ENCODE results near the gene PPP2R2C.

Gene PPP2R2C

DNA sequence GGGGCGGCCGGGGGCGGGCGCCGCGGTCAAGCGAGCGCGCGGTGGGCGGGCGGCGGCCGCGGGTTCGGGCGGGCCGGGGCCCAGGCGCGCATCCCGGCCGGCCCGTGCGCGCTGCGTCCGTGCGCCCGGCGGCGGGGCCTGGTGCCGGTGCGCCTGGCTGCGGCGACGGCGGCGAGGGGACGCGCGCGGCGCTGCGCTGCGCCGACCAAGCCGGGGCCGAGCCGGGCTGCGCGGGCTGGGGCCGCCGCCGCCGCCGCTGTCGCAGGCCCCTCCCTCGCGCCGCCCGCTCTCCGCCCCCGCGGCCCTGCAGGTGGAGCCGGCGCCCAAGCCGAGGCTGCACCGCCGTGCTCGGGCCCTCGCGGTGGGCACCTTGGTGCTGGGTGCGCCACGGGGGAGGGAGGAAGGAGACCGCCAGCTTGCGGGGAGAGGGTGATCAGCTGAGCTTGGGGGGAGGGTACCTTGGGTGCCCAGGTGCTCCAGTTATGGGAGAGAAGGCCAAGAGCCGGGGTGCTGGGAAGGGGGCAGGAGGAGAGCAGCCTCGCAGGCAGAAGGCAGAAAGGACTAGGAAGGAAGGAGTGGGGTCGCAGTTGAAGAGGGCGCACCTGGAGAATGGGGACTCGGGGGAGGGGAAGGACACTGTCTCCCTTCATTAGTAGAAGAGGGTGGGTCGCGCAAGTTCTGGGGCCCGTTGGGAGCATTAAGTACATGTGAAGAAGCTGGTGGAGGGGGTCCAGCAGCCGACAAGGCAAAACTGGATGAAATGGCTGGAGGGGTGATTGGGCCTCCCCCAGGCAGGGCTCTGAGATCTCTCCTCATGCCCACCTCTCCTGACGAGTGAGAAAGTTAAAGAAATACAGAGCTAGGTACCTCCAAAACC lies at the start of gene PPP2R2C:
Gene PPP2R2C (minus strand): TSS at position 228 of the 877 bp plus-strand sequence. CDS start 385 bp downstream, outside the sequence.
- no peak for DNase-seq (ENCODE audit: extremely low read depth, low read depth)

GRCh38 chr4:6520978-6521377 lies 48.6 kb upstream of the PPP2R2C start:
- no peak for TF ChIP-seq CTCF (IDR thresholded peaks at IDR 0.05; ENCODE audit: low read depth, low read length)
- no peak for DNase-seq (ENCODE audit: extremely low read depth, low read depth)

More for the DNA sequence above, at the start of gene PPP2R2C:
- TF ChIP-seq CTCF (IDR thresholded peaks at IDR 0.05; ENCODE audit: low read depth, low read length) = no peak

- no peak for TF ChIP-seq CTCF (IDR thresholded peaks at IDR 0.05; ENCODE audit: low read depth, low read length)
- no peak for DNase-seq (ENCODE audit: extremely low read depth, low read depth)
These were observed 47.7 kb upstream of the PPP2R2C start for GRCh38 chr4:6520051-6520636.

GRCh38 chr4:6517171-6517570 lies 44.8 kb upstream of the PPP2R2C start:
- DNase-seq (ENCODE audit: extremely low read depth, low read depth) = no peak
- no peak for TF ChIP-seq CTCF (IDR thresholded peaks at IDR 0.05; ENCODE audit: low read depth, low read length)

DNA sequence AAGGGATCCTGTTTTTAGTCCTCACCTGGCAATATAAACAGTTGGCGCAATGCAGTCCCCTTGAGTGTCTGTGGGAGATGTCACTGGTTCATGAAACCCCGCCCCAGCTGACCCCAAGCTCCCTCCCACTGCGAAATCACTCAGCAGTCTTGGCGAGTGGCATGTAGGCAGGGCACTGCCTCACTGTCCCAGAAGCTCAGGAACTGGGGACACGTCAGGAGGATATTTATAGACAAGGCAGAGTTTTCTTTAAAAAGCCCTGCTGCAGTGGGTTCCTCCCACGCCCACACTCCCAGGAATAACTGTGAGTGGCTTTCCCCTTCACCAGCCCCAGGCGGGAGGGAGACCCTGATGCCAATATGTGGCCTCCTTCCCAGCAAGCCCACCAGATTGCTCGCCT lies 44.3 kb upstream of the PPP2R2C start:
- TF ChIP-seq CTCF (IDR thresholded peaks at IDR 0.05; ENCODE audit: low read depth, low read length) = no peak
- no peak for DNase-seq (ENCODE audit: extremely low read depth, low read depth)

- TF ChIP-seq CTCF (IDR thresholded peaks at IDR 0.05; ENCODE audit: low read depth, low read length) = no peak
- no peak for DNase-seq (ENCODE audit: extremely low read depth, low read depth)
These were observed 43.9 kb upstream of the PPP2R2C start for GRCh38 chr4:6516281-6516680.

GRCh38 chr4:6513678-6514077 lies 41.3 kb upstream of the PPP2R2C start:
- no peak for DNase-seq (ENCODE audit: extremely low read depth, low read depth)
- no peak for TF ChIP-seq CTCF (IDR thresholded peaks at IDR 0.05; ENCODE audit: low read depth, low read length)

Measured in AG09319 (cell line).